Measurements from ENCODE around the gene HOXB8.

The HOXB8 gene

DNA sequence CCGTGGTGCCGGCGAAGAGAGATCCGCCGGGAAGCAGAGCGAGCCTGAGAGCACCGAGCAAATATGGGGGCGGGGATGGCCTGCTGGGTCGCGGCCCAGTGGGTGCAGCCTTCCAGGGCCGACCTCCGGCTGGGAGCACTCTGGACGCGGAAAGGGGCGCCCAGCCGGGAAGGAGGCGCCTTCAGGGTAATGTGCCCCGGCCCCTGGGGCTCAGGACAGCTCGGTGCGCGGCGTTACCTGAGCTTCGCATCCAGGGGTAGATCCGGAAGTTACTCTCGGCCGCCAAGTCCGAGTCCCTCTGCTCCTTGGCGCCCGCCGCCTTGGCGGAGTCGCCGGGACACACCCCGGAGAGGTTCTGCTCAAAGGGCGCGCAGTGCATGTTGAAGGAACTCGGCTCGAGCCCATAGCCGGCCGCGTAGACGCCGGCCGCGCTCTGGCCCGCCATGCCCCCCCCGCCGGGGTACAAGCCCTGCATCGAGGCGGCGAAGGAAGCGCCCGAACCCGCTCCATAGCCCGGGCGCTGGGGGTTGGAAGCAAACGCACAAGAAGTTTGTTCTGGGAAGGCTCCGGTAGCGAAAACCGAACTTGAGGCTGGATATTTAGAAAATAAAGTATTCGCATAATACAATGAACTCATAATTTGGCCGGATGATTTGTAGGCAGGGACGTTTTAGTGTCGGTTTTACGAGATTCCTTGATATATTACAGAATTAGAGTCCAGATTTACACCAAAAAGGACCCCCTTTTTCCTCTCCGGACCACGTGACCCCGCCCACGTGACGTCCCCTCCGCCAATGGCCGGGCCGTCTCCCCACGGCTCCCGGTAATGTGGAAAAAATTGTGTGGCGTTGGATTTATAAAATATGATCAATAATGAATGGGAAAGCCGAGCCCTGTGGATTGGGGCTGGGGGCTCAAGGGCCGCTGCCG is 4.5 kb downstream of the HOXB8 start, which contains the start of gene HOXB7:
Gene HOXB7 (minus strand): TSS at position 736 of the 930 bp plus-strand sequence. CDS start 99 bp downstream, at position 637.
- peak; percentile 57 for DNase-seq

DNA sequence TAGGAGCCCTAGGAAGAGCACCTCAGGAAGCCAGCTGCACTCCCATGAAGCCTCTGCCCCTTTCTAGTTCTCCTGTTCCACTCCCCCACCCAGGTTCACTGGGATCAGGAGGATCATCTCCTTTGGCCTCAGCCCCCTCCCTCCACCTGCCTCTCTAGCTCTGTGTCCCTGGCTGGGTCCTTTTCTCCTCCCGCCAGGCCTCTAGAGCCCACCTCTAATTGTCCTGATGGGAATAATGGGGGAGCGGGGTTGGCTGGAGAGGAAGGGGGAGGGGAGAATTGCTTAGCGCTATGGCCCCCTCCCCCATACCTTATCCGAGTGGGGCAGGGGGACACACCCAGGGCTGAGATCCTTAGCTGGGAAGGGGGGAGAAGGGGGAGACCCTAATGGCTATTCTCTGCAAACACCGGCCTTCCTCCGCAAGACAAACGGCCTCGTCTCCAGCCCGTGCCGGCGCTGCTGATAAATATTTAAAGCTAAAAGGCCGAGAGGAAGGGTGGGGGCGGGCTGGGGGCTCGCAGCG is 5.3 kb downstream of the HOXB8 start:
- no peak for DNase-seq

DNA sequence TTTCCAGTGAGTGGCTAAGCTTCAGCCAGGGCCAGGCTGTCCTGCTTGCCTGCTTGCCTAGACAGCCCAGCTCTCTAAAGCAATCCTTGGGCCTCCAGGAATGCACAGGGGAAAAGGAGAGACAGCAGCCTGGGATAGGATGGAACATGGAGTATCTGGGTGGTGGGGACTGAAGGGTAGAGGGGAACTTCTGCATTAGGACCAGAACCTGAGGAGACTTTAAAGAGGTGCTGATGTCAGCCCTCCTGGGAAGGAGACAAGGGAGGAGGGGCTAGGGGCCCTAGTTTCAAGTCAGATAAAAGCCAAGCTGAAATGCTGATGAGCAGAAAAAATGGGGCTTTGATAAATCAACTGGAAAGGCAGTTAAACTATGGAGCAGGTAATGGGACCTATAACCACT is 6.1 kb downstream of the HOXB8 start:
- DNase-seq = no peak

DNA sequence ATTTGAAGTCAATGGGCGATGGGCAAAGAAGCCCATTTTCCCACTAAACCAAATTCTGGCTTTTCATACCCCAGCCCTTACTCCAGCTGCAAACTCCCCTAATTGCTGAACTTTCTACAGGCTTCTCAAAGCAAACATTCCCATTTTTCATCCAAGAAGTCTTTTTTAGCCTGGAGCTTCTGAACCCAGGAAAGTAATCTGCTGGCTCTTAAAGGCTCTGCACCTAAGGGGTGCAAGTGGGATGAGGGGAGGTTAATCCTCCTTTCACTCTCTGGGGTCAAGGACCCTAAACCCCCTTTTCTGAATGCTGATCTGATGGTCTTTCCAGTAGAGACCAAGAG is 6.6 kb downstream of the HOXB8 start:
- no peak for DNase-seq

DNA sequence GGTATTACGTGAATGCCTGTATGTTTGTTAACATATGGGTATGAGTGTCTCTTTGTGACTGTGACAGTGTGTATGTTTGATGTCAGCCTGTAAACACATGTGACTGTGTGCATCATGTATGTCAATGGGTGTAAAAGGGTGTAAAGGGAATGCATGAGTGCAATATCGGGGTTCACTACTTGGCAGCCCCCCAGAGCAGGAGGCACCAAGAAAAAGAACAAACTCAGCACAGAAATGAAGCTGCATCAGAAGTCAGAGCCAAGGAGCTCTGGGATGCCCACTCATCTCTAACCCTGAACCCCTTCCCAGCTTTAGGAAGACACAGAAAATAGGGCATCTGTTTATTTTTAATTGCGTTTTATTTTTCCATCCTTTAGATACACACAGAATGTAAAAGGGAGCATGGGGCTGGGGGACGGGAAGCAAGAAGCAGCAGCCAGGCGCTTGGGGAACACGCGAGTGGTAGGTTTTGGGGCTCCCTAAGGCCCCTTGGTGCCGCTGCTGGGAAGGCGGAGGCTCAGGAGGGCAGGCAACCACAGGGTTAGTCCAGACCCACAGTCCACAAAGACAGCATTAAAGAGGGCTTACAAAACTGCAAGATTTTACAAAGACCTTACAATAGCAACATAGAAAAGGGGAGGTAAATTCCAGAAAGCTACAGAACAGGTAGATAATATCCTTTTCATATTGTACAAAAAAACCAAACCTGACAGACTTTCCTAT is 8.0 kb downstream of the HOXB8 start:
- no peak for DNase-seq

DNA sequence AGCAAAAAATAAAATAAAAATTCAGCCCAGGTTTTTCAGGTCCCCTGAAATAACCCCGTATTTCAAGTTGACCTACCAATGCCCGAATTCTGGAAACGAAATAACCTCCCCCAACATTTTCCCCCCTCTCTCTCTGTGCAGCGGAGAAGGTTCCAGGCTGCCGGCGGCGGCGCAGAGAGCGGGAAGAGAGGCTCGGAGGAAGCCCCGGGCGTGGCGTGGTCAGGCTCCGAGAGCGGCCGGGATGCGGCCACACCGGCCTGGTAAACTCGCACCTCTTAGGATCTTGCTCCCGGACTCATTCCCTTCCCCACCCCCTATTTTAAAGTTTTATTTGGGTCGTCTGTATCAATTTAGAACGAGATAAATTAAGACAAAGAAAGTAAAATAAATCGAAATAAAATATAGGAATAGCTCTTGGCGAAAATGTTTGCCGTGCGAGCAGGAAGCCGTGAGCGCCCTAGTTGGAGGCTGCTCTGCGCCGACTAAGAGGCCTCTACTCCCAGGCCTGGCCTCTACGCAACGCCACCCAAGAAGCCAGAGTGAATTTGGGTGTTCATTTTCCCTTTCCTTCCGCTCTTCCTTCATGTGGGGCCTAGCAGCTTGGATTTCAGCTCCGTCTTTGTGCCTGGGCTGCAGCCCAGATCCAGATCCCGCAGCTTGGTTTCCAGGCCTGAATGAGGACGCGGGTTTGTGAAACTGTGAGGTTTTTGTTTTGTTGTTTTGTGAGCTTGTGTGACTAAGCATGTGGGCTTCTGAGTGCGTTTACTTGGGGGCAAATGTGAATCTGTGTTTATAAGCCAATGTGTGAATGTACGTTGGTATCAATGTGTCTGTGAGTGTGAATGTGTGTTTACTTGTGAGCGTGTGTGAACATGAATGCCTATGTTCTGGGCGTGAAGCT is 8.9 kb downstream of the HOXB8 start:
- no peak for DNase-seq

DNA sequence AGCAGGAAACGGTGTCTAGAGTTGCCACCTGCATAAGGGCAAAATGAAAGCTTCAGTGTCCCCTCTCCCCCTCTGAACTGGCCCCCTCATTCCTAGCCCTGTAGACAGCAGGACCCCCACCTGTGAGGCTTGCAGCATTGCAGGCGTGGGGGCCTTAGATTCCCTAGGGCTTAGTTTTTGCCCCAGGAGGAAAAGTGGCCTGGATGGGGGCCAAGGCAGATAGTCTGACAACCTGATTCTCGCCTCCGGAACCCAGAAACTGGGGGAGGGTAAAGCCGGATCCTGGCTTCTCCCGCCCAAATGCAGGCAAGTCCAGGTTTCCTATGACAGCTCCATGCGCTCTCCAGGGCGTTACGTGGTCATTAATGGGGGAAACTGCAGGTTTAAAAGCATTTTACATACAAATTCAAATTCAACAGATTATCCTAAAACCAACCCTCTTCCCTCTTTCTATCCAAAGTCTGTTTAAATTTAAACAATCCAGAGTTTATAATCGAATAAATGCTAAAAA is 9.6 kb downstream of the HOXB8 start:
- no peak for DNase-seq

DNA sequence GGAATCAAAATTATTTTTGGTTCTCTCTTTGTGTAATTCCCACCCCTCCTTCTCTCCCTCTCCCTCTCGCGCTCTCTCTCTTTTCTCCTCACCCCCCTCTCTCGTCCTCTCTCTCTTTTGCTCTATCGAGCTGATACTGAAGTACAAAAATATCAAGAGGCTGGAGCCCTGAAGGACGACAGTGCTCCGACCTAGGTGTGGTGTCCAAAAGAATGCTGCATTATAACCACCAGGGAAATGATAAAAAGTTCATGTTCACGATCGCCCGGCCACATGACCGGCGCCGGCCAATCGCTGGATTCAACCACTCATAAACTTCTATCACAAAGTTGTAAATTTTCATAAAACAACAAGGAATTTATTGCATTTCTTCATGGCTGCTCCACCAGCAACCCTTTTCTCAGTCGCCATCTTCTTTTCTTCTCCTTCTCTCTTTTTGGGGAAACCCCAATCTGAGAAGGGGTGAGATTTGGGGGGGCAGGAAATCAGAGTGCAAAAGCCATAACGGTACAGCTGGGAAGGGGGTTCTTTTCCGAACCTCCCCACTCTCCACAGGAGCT is 10.2 kb downstream of the HOXB8 start, which contains the start of gene HOXB6:
Gene HOXB6 (minus strand): TSS at position 217 of the 560 bp plus-strand sequence. CDS start 6,836 bp downstream, outside the sequence.
- no peak for DNase-seq

DNA sequence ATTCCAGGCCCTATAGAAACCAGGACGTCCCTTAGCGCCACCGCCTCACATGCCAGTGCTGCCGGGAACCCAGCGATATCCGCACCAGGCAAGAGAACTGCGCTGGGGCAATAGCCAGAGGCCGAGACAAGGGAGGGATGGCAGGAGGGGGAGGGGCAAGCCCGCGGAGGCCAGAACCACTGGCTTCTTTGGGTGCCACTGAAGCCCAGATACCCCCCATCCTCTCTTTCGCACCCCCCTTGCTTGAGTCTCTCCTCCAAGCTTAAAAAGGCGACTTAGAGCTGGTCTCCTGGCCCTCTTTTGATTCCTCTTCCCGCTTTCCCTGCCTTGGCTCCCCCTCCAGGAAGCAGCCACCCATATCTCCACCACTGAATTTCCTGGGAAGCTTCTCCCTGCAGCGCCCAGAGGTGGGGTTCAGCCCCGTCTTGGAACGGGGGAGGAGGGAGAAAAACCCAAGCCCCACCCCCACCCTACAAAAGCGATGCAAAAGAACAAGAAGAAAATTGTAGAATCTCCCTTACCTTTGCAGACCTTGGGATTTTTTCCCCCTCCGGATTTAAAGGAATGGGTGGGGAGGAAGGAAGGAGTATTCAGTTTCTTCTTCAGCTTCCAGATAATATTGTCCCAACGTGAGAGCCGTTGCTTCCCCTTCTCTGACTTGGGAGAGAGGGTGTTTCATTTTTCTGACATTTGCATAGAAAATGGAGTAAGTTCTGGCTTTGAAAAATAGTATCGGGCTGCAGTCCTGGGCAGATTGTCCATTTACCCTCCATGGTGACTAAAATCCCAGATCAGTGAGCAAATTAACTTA is 10.9 kb downstream of the HOXB8 start:
- no peak for DNase-seq

DNA sequence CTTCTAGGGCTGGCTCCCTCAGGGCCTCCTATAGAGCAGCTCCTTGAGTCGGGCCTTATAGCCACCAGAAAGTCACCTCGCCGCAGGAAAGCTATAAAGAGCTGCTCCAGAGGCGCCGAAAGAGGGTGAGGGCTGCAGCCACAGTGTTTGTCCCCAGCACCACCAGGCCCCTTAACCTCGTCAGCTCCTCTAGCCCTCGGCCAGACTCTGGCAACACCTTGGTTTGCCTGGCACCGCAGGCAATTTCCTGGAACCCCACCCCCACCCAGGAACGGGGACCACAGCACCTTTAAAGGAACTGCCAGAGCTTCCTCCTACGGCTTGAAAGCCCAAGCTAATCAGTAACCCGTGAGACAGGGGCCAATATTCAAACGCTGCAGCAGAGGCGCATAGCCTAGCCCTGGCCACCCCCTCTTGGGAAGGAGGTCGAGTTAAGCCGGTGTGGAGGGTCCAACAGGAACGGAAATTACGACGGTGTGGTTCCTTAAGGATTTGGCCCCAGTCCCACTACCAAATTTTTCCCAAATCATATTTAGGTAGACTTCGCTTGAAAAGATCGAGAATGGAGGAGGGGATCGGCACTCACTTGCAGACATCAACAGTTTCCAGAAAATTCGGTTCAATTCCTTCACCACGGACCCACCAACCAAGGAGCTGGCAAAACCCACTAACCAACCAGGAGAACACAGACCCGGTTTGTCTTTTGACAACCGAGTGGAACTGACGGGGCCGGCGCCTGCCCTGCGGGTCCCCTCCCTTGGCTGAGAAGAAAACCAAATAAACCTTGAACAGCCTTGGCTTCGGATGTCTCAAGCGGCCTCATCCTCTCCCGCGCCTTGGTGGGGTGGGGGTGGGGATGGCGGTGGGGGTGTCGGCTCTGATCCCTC is 13.3 kb downstream of the HOXB8 start:
- DNase-seq = no peak

DNA sequence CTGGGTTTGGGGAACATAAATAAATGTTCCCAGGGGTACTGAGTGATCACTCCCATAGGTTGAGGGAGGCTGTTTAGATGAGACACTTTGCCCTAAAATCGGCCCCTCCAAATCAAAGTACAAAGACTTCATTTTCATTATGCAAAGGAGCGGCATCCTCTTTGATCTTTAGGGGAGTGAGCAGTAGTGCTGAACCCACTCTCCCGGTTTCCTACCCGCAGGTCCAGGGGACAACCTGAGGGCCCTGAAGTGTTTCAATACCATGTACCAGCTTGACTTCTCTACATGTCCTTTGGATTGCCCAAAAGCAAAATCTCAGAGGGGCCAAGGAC is 13.9 kb downstream of the HOXB8 start:
- no peak for DNase-seq

DNA sequence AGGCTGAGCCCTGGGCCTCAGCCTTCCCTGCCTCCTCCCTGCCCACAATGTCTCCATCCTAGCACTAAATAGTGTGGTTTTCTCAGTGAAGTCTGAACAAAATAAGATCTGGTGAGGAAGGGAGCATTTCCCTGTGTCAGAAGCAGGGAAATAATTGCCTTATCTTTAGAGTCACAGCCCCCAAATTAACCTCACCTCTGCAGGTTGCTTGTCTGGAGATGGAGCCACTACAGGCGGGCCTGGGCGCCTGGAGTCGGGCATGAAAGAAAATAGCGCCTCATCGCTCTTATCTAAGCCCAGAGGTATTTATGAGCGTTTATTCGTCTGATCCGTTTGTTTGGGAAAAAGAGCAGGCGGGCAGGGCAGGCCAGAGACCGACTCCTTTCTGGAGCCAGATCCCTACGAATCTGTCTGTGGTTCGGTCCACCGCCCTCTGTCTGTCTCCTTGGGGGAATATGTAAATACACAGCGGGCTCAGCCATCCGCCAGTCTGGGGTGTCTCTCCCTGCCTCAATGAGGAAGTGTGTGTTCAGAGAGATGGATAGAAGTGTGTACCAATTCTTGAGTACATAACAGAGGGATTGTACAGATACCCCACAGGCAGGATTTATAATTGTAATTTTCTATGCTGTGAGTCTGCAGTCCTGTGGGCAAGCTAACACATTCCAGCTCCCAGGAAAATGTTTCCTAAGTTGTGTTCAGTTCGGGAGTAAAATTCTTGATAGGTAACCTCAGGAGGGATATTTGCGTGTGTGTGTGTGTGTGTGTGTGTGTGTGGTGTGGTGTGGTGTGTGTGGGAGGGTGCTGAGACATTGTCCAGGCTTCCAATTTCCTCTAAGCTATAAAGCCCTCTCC is 14.6 kb downstream of the HOXB8 start:
- DNase-seq = no peak

DNA sequence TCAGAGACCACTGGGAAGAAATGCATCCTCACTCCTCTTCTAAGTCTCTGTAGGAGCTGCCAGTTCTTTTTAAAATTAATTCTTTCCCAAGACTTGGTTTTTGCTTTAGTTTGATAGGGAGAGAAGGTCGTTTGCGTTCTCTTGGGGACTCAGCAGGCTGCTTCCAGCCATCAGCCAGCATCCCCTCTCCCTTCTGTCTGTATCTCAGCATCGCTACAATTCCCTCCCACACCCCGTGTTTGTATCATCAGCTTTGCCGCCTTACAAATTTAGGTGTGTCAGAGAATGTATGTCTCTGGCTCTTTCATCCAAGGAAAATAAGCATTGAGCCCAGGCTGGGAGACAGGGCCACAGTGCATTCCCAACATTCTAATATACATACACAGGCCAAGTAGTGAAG is 15.7 kb downstream of the HOXB8 start:
- DNase-seq = no peak

DNA sequence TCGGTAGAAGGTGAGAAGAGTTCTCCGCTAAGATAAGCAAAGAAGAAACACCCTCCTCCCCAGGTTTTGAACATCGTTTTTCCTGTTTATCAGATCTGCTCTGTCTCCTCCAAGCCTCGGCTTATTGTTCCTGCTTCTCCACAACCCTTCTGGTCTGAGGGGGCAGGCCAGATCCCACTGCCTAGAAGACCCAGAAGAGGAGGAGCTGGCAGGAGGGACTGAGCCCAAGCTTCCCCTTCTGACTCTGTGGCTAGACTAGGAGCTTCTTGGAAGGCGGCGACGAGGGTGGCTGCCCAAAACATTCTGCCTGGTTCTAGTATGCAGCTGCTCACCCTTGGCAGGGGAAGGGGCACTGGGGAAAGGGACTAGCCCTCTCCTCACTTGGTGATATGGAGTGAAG is 16.4 kb downstream of the HOXB8 start:
- no peak for DNase-seq

DNA sequence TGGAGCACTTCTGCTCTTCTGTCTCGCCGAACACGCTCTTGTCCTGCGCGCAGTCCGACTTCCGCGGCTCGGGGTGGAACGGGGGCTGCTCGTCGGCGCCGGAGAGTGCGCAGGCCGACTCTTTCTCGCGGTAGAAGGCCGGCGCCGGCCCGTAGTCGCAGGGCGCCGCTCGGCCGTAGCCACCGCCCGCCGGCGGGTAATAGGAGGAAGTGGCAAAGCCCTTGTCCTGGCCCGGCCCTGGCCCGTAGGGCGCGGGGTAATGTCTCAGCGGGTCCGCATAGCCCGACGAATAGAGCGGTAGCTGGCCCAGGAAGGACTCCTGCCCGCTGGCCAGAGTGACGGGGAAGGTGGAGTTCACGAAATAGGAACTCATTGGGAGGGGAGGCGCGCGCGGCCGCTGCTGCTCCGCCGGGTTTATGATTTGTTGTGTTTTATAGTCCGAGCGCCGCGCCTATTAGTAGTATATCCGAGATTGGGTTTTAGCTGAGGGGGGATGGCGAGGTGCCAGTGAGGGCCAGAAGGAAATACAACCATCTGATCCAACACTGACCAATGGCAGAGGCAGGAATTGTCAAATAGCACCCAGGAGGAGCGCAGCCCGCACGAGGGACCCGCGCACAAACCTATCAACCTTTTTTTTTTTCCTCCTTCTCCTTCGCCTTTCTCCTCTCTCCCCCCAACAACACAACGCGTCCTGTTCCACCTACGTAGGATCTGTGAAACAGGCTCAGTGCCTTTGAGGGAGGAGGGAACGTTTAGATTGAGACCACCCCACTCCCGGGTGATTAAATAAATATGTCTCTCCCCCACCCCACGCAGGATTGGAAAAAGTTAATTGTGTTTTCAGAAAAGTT is 17.1 kb downstream of the HOXB8 start:
- DNase-seq = peak; percentile 53

DNA sequence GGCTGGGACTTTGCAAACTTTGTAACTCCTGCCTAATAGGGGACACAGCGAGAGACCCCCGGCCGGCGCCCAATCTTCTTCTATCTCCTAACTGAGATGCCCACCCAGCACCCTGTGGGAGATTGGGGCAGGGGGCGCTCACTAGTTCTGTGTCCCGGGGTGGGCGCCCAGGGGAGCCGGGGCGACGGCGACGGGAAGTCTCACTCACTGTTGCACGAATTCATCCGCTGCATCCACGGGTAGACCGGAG is 17.6 kb downstream of the HOXB8 start:
- no peak for DNase-seq

DNA sequence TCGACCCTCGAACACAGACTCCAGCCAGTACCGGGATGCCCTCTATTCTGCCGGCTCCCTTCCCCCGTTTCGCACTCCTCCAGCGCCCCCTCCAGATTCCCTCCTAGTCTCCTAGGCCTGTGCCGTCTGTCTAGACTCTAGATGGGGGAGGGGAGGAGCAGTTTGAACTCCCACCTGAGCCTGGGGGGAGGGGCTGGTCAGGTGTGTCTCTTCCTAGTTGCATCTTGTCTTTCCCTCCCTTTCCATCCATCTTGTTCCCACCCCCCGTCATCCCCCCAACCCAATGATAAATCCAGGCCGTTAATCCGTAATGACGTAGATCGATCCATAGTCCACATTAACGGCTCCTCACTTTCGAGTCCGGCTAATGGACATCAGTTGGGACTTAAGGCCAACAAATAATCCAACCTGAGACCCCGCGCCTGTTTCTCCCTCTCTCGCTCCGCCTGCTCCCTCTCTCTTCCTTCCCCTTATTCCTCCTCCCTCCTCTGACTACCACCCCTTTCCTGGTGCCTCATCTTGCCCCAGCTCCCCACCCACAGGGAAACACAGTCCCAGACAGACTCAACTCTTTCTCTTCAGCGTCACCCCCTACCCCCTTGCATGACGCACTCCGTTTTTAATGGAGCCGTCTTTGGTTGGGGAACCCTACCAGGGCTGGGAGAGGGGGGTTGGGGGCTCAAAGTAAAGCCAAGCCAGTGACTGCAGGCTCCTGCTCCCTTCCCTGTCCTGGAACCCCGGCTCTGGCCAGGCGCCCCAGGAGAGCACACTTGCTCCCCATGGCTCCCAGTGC is 18.2 kb downstream of the HOXB8 start:
- no peak for DNase-seq

Measured in CD4-positive, alpha-beta T cell treated with Interleukin-6 for 4 hours (primary cell).